H1 (cell line): ENCODE results near the gene COX7C. TPM values are rescaled to one million over a fixed set of nuclear protein-coding genes. Genes with fewer than 3 reads are reported as not detected.
"Not testable (repeated sequence)": the region's sequence is repeated elsewhere in the genome, so short reads cannot be mapped to it uniquely, and the experiment has no call there.

ENCODE experiments used
- CTCF ChIA-PET: fragments of 300-600 bp; sonication (Branson Sonifier 250); formaldehyde crosslinking; loops from one replicate; lab custom pipeline; 2021; ENCODE audit not compliant: partially characterized antibody; lab: Charles Lee
- POLR2A ChIA-PET: fragments of 300-600 bp; sonication (Branson Sonifier 250); formaldehyde crosslinking; loops from one replicate; lab custom pipeline; 2021; ENCODE audit warnings: inconsistent platforms; ENCODE audit not compliant: partially characterized antibody; lab: Charles Lee
- DNase-seq, 2 experiments: peaks; one replicate each; pipeline versions ENCODE4 v3.0.0 to v3.0.0-alpha.2; 2010 to 2022; ENCODE audit warnings: low spot score in 2 of 2, low read depth in 1 of 2, mixed read lengths in 1 of 2
- FAIRE-seq: peaks from 2 replicates; lab custom pipeline; 2011; peaks lifted over from hg19 to GRCh38; lab: Jason Lieb, UNC
- H2AFZ ChIP-seq: 2 replicates; pipeline ENCODE4 v1.8.1; 2012; ENCODE audit warnings: low read length, inconsistent platforms
- H2AK5ac ChIP-seq: 2 replicates; pipeline ENCODE4 v1.6.1; 2013; ENCODE audit warnings: low read depth, low read length
- H2BK120ac ChIP-seq: replicated peaks from 2 replicates; pipeline ENCODE3; 2013; ENCODE audit warnings: low read depth, low read length, inconsistent platforms
- H2BK12ac ChIP-seq: 2 replicates; pipeline ENCODE4 v1.6.1; 2013; ENCODE audit warnings: low read depth, low read length
- H2BK15ac ChIP-seq: 2 replicates; pipeline ENCODE4 v1.6.1; 2013; ENCODE audit warnings: low read length
- H2BK20ac ChIP-seq: 2 replicates; pipeline ENCODE4 v1.6.1; 2013; ENCODE audit warnings: low read length
- H2BK5ac ChIP-seq: 2 replicates; pipeline ENCODE4 v1.6.1; 2013; ENCODE audit warnings: low read depth, low read length
- H3K14ac ChIP-seq: 2 replicates; pipeline ENCODE4 v1.6.1; 2013; ENCODE audit warnings: inconsistent platforms; ENCODE audit not compliant: insufficient read length
- H3K18ac ChIP-seq: 2 replicates; pipeline ENCODE4 v1.6.1; 2013; ENCODE audit warnings: low read length; ENCODE audit errors: extremely low read depth
- H3K23ac ChIP-seq: 2 replicates; pipeline ENCODE4 v1.6.1; 2013; ENCODE audit warnings: inconsistent platforms; ENCODE audit not compliant: insufficient read length
- H3K23me2 ChIP-seq: 2 replicates; pipeline ENCODE4 v1.6.1; 2013; ENCODE audit warnings: low read depth, low read length
- H3K27ac ChIP-seq: 2 replicates; pipeline ENCODE4 v1.6.1; 2011; ENCODE audit warnings: low read depth, low read length, inconsistent platforms
- H3K27me3 ChIP-seq, 4 experiments: replicated peaks in 1 of 4; 1 replicate in 1 of 4; 2 replicates in 3 of 4; pipeline versions ENCODE4 v1.6.1 to v1.8.1; 2011 to 2013; ENCODE audit warnings: low read length in 3 of 4, mild to moderate bottlenecking in 3 of 4, inconsistent platforms in 2 of 4, mixed read lengths in 2 of 4, moderate library complexity in 1 of 4; ENCODE audit not compliant: control insufficient read depth in 3 of 4, insufficient read depth in 3 of 4; ENCODE audit errors: extremely low read depth in 1 of 4
- H3K36me3 ChIP-seq, 4 experiments: 2 replicates each; pipeline versions ENCODE4 v1.6.1 to v1.8.1; 2011 to 2013; ENCODE audit warnings: mild to moderate bottlenecking in 4 of 4, low read length in 3 of 4, moderate library complexity in 2 of 4, control low read depth in 1 of 4, inconsistent platforms in 1 of 4; ENCODE audit not compliant: insufficient read depth in 4 of 4, control insufficient read depth in 2 of 4
- H3K4ac ChIP-seq: replicated peaks from 2 replicates; pipeline ENCODE3; 2013; ENCODE audit warnings: low read length, low read depth, mixed read lengths, inconsistent platforms; ENCODE audit not compliant: insufficient read length
- H3K4me1 ChIP-seq, 4 experiments: replicated peaks in 1 of 4; 1 replicate in 1 of 4; 2 replicates in 3 of 4; pipeline versions ENCODE4 v1.6.1 to v1.8.1; 2011 to 2013; ENCODE audit warnings: low read length in 3 of 4, inconsistent platforms in 2 of 4, mixed read lengths in 1 of 4; ENCODE audit not compliant: insufficient read depth in 4 of 4, control insufficient read depth in 3 of 4
- H3K4me2 ChIP-seq, 2 experiments: 2 replicates each; pipeline versions ENCODE4 v1.6.1 to v1.8.1; 2011 to 2013; ENCODE audit warnings: low read depth in 2 of 2, low read length in 2 of 2, control low read depth in 1 of 2, inconsistent platforms in 1 of 2, mild to moderate bottlenecking in 1 of 2; ENCODE audit not compliant: insufficient read depth in 1 of 2
- H3K4me3 ChIP-seq, 4 experiments: fragments of 200-600, 300-600 bp in 1 of 4; sonication (generic), shearing (Covaris generic), sonication (Bioruptor Twin) in 1 of 4; 2 replicates each; pipeline versions ENCODE4 v1.5.1 to v1.8.1; 2011 to 2016; ENCODE audit warnings: low read length in 4 of 4, low read depth in 3 of 4, control low read depth in 2 of 4, inconsistent platforms in 2 of 4, mild to moderate bottlenecking in 2 of 4, mixed read lengths in 1 of 4, moderate library complexity in 1 of 4; ENCODE audit not compliant: insufficient read depth in 2 of 4; ENCODE audit errors: extremely low read depth in 1 of 4
- H3K56ac ChIP-seq: replicated peaks from 2 replicates; pipeline ENCODE3; 2013; ENCODE audit warnings: low read depth, mild to moderate bottlenecking, mixed read lengths, low read length, inconsistent platforms; ENCODE audit not compliant: insufficient read length
- H3K79me1 ChIP-seq: 2 replicates; pipeline ENCODE4 v1.6.1; 2013; ENCODE audit warnings: low read depth, low read length, control low read depth
- H3K79me2 ChIP-seq, 2 experiments: 2 replicates each; pipeline versions ENCODE4 v1.6.1 to v1.8.1; 2012 to 2013; ENCODE audit warnings: low read length in 2 of 2, mild to moderate bottlenecking in 2 of 2, inconsistent platforms in 1 of 2; ENCODE audit not compliant: insufficient read depth in 2 of 2, control insufficient read depth in 1 of 2
- H3K9ac ChIP-seq, 4 experiments: replicated peaks in 1 of 4; 1 replicate in 1 of 4; 2 replicates in 3 of 4; pipeline versions ENCODE4 v1.6.1 to v1.8.1; 2011 to 2013; ENCODE audit warnings: low read depth in 3 of 4, low read length in 3 of 4, control low read depth in 2 of 4, mild to moderate bottlenecking in 2 of 4, moderate library complexity in 2 of 4, inconsistent platforms in 1 of 4; ENCODE audit errors: extremely low read depth in 1 of 4
- H3K9me3 ChIP-seq, 2 experiments: 2 replicates each; pipeline versions ENCODE4 v1.6.1 to v1.8.1; 2012 to 2013; ENCODE audit warnings: mild to moderate bottlenecking in 2 of 2, moderate library complexity in 2 of 2, control low read depth in 1 of 2, inconsistent platforms in 1 of 2, low read depth in 1 of 2, low read length in 1 of 2, mixed read lengths in 1 of 2; ENCODE audit not compliant: insufficient read depth in 2 of 2
- H4K20me1 ChIP-seq, 2 experiments: replicated peaks in 1 of 2; 2 replicates each; pipeline versions ENCODE3 to v1.8.1; 2011 to 2013; ENCODE audit warnings: inconsistent platforms in 2 of 2, low read length in 2 of 2, mild to moderate bottlenecking in 1 of 2; ENCODE audit not compliant: insufficient read depth in 2 of 2, control insufficient read depth in 1 of 2
- H4K5ac ChIP-seq: 2 replicates; pipeline ENCODE4 v1.6.1; 2013; ENCODE audit warnings: low read length, low read depth, mixed read lengths, inconsistent platforms; ENCODE audit not compliant: insufficient read length
- H4K8ac ChIP-seq: 2 replicates; pipeline ENCODE4 v1.8.0; 2013; ENCODE audit warnings: mild to moderate bottlenecking, moderate library complexity, low read length, inconsistent platforms; ENCODE audit not compliant: insufficient read depth; ENCODE audit errors: extremely low read depth
- H4K91ac ChIP-seq: replicated peaks from 2 replicates; pipeline ENCODE3; 2013; ENCODE audit warnings: low read length, mixed read lengths, inconsistent platforms; ENCODE audit not compliant: insufficient read length
- WGBS, 2 experiments: shearing (Covaris generic) in 1 of 2; methylation state at CpG; one replicate each; pipeline versions ENCODE4 v1.1.6 to v1.1.7; 2013 to 2015; ENCODE audit warnings: low lambda C conversion rate in 2 of 2, mixed read lengths in 2 of 2, inconsistent platforms in 1 of 2, low coverage in 1 of 2, missing lambda C conversion rate in 1 of 2; ENCODE audit not compliant: insufficient replicate concordance in 2 of 2, insufficient coverage in 1 of 2, insufficient read length in 1 of 2; ENCODE audit errors: extremely low coverage in 1 of 2, missing lambda C conversion rate in 1 of 2; 5-methylcytosine and 5-hydroxymethylcytosine counted together
- polyA plus RNA-seq, 7 experiments: library from polyadenylated mRNA; depleted of rRNA in 3 of 7; stranded (reverse) in 5 of 7; unstranded in 2 of 7; fragments of >200 nt in 5 of 7; fragments of 200-250 nt in 2 of 7; gene quantifications; 1 replicate in 5 of 7; 2 replicates in 1 of 7; 4 replicates in 1 of 7; pipeline versions ENCODE4 v1.2.1 to v1.2.3, GENCODE V29; 2011 to 2013; ENCODE audit warnings: missing spikeins in 2 of 7, mixed read lengths in 2 of 7
- total RNA-seq: library from RNA; stranded (reverse); fragmentation: NEBNext Ultra II Directional; extraction: Animal tissue kit (Norgen Biotek cat#: 25700); gene quantifications from 2 replicates; pipeline ENCODE4 v1.2.1, GENCODE V29; 2021
- TF ChIP-seq, protein P1 (sequence below), 3 experiments: IDR thresholded peaks; 1 replicate in 2 of 3; 2 replicates in 1 of 3; pipeline versions ENCODE4 v1.5.1 to v1.6.1; 2011; ENCODE audit warnings: low read length in 3 of 3, mild to moderate bottlenecking in 3 of 3, inconsistent platforms in 2 of 3, low read depth in 1 of 3, moderate library complexity in 1 of 3; ENCODE audit not compliant: insufficient read depth in 1 of 3; ENCODE audit errors: control extremely low read depth in 1 of 3

COX7C gene
- total and polyA plus RNA-seq, 2 of the 8 experiments (the other 6 are each of a cell fraction or from before 2014, with no cell fraction given): 1,059 to 1,207 TPM

DNA sequence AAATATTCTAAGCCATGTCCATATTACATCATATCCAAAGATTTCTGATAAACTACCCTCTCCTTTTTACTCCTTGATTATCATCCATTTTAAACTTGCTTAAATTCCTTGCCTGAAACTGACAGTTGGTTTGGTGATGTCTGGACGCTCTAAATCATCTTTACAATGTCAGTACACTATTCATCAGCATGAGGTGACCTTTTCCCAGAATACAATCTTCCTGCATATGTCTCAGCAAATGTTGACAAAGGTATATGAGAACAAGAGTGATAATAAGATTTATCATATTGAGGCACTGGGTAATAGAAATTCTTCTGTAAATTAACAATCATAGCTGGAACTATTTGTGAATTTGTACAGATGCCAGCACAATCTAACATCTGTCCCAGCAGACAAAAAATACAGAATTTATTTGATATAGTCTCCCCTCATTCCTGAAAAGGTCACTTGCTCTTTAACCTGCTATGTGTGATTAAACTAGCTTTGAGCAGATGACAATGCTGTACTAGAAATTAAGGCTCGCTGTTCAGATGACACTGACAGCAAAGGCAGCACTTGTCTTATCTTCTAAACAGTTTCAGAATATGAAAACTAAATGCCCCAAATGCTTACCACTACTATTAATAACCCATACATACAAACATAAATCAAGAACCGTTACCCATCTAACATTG, 32.2 kb downstream of the COX7C start (continued):
- TF ChIP-seq, protein P1, sequence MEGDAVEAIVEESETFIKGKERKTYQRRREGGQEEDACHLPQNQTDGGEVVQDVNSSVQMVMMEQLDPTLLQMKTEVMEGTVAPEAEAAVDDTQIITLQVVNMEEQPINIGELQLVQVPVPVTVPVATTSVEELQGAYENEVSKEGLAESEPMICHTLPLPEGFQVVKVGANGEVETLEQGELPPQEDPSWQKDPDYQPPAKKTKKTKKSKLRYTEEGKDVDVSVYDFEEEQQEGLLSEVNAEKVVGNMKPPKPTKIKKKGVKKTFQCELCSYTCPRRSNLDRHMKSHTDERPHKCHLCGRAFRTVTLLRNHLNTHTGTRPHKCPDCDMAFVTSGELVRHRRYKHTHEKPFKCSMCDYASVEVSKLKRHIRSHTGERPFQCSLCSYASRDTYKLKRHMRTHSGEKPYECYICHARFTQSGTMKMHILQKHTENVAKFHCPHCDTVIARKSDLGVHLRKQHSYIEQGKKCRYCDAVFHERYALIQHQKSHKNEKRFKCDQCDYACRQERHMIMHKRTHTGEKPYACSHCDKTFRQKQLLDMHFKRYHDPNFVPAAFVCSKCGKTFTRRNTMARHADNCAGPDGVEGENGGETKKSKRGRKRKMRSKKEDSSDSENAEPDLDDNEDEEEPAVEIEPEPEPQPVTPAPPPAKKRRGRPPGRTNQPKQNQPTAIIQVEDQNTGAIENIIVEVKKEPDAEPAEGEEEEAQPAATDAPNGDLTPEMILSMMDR (IDR thresholded peaks at IDR 0.05; ENCODE audit: control extremely low read depth in 1 of 3, insufficient read depth in 1 of 3, low read depth in 1 of 3, low read length in 3 of 3): no peak
- TF ChIP-seq, all 59 proteins: peak for 0

DNA sequence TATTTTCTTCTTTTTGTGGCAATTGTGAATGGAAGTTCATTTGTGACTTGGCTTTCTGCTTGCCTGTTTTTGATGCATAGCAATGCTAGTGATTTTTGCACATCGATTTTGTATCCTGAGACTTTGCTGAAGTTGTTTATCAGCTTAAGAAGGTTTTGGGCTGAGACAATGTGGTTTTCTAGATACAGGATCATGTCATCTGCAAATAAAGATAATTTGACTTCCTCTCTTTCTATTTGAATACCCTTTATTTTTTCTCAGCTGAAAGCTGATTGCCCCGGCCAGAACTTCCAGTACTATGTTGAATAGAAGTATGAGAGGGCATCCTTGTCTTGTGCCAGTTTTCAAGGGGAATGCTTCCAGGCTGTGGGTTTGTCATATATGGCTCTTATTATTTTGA, 43.0 kb downstream of the COX7C start:
- H3K4me3 ChIP-seq, H4K20me1 ChIP-seq, H2BK5ac ChIP-seq, H3K4me1 ChIP-seq, H3K56ac ChIP-seq, H3K18ac ChIP-seq, H4K8ac ChIP-seq, CTCF ChIA-PET, H4K5ac ChIP-seq, H4K91ac ChIP-seq, H2BK15ac ChIP-seq, H3K79me1 ChIP-seq, FAIRE-seq, H3K23me2 ChIP-seq, H2BK120ac ChIP-seq, H3K9me3 ChIP-seq, H3K9ac ChIP-seq, H3K27me3 ChIP-seq, H2BK20ac ChIP-seq, H2BK12ac ChIP-seq, H2AFZ ChIP-seq, H3K4ac ChIP-seq, H3K27ac ChIP-seq, H3K4me2 ChIP-seq, H2AK5ac ChIP-seq, H3K23ac ChIP-seq, H3K14ac ChIP-seq, H3K79me2 ChIP-seq, H3K36me3 ChIP-seq, DNase-seq: not testable (repeated sequence)
- 94% methylated on average over 2 of the region's 2 CpGs; no CpG with 5 or more reads in 1 of the 2 experiments for WGBS, 2 experiments
- POLR2A ChIA-PET: interaction anchor here (1.4 kb wide), 1 partner anchor 42 kb away, joined by 3 read pairs; no protein-coding TSS in a partner anchor
